NCI-H2107 treated with DMSO at 0.1 percent for 48 hours (cell line): ENCODE results near the gene TNS1.

Experiments used
- DNase-seq: peaks from one replicate; lab custom pipeline; 2025; ENCODE audit not compliant: unreplicated experiment; lab: John Stamatoyannopoulos, UW

TNS1 gene

GRCh38 chr2:217837530-217837929 lies 165.3 kb downstream of the TNS1 start:
- DNase-seq: no peak

DNA sequence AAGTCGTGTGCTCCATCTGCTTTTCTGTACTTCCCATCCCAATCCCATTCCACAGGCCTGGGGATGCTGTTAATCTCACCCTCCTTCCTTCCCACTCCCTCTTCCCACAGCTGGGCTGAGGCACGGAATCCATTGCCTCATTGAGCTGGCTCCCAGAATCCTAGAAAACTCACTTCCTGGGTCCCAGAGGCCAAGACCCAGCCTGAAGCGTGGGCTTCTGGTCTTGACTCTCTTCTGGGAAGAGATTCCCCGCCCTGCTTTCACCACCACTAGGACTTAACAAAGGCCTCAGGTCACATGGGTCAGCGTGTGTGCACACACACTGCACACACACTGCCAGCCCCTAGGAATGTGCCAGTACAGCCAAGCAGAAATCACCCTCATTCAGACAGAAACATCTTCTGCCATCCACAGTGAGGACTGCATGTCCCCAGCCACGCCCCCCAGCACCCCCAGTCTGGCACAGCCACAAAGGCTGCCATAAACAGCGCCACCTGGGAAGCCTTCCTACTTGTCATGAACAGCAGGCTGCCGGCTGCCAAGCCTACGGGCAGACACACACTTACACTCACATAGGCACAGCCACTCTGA lies 165.8 kb downstream of the TNS1 start:
- DNase-seq: no peak

- no peak for DNase-seq
Observed at GRCh38 chr2:217835931-217836891, 166.6 kb downstream of the TNS1 start.

- DNase-seq: no peak
Observed at GRCh38 chr2:217834744-217835513, 167.9 kb downstream of the TNS1 start.

- DNase-seq: no peak
Observed at GRCh38 chr2:217834057-217834620, 168.7 kb downstream of the TNS1 start.

- DNase-seq: no peak
Observed at GRCh38 chr2:217833439-217833838, 169.4 kb downstream of the TNS1 start.

DNA sequence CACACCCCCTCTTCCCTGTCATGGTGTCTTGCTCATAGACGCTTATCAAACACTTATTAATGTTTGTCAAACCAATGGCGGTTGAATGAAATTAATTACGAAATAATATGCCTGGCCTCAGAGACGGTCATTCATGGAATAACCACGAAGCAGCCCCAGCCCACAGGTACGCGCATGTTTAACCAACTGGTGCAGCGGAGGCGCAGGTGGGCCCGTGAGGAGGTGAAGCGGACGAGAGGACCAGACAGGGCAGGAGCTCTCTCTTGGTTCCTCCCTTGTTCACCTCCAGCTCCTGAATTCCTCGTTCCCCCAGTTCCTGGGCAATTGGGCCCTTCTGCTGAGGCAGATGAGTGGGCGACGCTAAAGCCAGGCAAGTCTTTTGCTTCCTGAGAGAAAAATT lies 169.8 kb downstream of the TNS1 start:
- DNase-seq: no peak

DNA sequence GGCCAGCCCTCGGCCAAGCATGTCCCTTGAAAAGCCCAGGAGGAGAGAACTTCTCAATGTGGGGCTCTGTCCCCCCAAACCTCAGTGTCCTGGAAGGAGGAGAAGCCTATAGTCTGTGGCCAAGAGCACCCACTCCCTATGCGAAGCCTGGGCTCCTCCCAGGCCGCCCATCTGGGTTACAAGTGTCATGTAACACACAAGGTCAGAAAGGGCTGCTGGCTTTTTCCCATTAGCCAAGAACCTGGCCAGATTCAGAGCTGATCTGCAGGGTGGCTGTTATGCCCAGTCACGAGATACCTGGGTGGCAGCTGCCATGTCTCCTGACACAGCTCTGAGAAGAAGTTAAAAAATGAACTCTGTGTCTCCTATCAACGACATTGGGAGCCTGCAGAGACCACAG lies 170.7 kb downstream of the TNS1 start:
- DNase-seq: no peak

DNA sequence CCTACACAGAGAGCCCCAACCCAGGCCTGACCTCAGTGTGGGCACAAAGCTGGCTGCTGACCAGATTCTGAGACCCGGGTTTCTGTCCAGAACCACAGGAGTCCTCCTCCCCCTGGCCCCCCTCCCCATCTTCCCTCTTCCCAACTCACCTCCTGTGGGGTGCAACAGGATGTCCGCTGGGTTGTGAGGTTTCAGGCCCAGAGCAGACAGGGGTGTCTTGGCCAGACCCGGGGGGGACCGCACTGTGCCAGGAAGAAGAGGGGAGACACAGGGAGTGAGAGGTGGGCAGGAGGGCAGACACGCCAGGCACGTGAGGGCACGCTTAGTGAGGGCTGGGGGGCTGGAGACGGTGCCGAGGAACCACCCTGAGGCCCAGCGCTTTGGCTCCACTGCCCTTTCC lies 171.5 kb downstream of the TNS1 start:
- DNase-seq: no peak

GRCh38 chr2:217830807-217831206 lies 172.0 kb downstream of the TNS1 start:
- DNase-seq: no peak

GRCh38 chr2:217830061-217830460 lies 172.7 kb downstream of the TNS1 start:
- DNase-seq: no peak

DNA sequence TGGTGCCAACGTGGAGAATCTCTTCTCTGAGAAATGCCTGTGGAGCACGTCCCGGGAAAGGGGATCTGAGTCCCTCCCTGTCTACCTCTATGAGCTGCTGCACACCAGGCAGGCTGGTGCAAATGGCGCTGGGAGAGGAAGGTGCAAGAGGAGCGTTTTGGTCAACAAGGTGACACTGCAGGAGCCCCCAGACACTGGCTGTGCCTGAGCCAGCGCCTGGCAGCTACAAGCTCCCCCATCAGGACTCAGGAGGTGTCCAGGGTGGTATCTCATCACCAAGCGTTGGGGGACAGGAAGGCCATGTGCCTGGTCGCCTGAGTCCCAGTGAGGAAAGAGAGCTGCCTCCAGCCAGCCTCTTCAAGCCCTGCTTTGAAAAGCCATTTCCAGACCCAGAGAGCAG lies 173.4 kb downstream of the TNS1 start:
- DNase-seq: no peak

- DNase-seq: no peak
Observed at GRCh38 chr2:217828336-217828735, 174.5 kb downstream of the TNS1 start.

GRCh38 chr2:217827430-217828201 lies 175.2 kb downstream of the TNS1 start:
- DNase-seq: no peak

DNA sequence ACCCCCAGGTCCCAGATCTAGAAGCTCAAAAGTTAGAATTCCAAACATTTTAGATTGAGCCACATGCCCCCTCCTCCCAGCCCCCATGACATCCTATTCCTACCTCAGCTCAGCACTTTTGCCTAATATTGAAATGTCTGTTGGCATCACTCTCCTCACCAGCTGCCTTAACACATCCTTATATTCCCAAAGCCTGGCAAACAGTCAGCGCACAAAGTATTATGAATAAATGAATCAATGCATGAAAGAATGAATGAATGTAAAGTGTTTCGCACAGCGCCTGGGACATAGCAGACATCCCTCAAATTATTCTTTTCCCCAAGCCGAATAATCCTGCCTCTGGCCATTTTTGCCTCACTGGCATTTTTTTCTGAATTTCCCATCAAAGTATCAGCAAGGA lies 175.8 kb downstream of the TNS1 start:
- no peak for DNase-seq

DNA sequence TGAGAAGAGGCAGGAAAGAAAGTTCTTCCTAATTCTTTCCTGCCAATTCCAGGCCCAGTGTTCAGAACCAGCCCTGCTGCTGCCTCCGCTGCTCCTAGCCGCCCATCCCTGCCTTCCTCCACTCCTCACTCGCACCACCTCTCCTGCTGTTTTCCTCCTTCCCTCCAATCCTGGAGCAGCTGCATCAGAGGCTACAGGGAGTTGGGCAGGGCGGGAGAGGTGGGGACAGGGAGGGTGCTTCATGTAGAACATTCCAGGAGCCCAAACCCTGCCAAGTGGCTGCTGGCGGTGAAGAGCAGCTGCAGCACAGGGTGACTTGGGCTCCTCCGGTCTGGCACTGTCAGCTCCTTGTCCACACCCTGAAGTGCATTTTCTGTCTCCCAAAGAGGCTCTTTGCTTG lies 176.3 kb downstream of the TNS1 start:
- DNase-seq: no peak

DNA sequence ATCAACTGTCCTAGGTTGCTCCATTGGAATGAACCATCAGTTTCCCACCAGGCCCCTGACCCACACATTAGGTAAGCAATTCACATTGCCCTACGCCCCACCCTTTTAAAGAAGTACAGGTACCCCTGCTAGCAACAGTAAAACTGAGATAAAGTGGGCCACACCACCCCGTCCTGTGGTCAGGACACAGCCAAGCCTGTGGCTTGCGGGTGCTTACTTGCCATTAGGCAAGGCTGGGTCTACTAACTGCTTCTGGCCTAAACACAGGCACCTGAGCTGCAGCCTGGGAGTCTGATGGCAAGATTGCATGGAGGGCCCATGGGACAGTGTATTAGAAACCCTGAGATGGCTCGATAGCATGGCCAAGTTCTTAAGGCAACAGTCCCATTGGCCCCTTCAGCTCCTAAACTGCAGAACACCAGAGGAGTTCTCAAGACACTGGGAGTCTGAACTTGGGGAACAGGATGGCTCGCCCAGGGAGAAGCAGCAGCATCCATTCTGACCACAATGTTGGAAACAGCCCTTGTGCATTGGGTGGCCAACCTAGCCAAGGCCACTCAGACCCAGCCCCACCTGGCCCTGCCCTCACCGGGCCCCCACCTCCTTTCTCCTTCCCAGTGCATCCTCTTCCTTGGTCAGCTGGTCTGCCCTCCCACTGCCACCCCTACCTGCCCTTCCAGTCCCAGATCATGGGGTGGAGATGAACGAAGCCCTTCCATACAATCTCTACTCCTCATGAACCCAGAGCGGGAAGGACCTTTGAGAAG lies 177.1 kb downstream of the TNS1 start:
- DNase-seq: no peak

DNA sequence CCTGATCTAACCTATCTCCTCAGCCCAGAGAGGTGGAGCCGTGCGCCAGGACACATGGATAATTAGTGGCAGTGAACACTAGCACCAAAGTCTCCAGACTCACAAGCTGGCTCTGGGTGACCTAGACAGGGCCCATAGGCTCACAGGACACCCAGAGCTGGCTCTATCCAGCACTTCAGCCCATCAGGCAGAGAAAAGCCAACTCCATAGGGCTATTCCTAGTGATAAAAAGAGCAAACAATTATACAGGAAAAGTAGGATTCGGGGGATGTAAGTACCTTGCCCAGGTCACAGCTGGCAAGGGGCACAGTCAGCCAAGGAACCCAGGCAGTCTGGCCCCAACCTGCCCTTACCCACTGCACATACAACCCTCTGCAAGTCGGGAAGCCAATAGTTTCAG lies 178.6 kb downstream of the TNS1 start:
- no peak for DNase-seq

- no peak for DNase-seq
Observed at GRCh38 chr2:217823626-217824025, 179.2 kb downstream of the TNS1 start.
